HCEC 1CT (cell line): Measurements from ENCODE around the gene FOXM1.

Experiments used
- DNase-seq: peaks from one replicate; pipeline ENCODE4 v3.0.0-alpha.2; 2017

FOXM1 gene, protein sequence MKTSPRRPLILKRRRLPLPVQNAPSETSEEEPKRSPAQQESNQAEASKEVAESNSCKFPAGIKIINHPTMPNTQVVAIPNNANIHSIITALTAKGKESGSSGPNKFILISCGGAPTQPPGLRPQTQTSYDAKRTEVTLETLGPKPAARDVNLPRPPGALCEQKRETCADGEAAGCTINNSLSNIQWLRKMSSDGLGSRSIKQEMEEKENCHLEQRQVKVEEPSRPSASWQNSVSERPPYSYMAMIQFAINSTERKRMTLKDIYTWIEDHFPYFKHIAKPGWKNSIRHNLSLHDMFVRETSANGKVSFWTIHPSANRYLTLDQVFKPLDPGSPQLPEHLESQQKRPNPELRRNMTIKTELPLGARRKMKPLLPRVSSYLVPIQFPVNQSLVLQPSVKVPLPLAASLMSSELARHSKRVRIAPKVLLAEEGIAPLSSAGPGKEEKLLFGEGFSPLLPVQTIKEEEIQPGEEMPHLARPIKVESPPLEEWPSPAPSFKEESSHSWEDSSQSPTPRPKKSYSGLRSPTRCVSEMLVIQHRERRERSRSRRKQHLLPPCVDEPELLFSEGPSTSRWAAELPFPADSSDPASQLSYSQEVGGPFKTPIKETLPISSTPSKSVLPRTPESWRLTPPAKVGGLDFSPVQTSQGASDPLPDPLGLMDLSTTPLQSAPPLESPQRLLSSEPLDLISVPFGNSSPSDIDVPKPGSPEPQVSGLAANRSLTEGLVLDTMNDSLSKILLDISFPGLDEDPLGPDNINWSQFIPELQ

DNA sequence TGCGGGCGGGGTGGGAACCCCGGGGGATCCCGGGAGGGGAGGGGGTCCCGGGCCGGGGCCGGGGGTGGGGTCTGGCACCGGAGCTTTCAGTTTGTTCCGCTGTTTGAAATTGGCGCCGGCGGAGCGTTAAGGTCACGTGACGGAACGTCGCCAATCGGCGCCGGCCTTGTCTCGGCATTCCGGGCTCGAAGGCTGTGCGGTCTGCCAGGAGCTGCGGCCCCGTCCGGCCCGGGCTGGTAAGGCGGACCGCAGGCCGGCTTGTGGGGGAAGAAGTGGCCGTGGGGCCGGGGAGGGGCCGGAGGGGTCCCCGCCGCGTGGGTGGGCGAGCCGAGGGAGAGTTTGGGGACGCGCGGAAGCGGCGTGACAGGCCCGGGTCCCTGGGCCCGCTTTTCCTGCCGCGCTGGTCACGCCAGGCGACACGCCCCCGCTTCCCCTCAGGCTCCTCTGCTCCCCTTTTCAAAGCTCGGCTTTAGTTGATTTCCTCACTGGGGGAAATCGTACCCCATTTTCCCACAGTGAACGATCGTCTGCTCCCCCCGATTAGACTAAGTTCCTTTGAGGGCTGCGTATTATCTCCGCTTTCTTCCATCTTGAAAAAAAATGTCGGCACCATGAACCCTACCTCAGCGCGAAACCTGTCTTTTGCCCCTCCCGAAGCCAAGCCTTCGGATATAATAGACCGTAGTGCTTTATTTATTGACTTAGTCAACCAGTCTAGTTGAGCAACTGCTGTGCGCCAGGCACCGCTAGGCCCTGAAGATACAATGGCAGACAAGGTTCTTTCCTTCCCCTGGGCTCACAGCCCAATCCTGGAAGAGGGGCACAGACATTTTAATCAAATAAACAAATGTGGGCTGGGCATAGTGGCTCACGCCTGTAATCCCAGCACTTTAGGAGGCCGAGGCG, at the start of gene FOXM1, which contains the start of gene RHNO1:
Gene FOXM1, minus strand, starts transcription at position 128 of the 906 bp plus-strand sequence. CDS start 2,696 bp downstream, outside the sequence.
Gene RHNO1, plus strand, starts transcription at position 177 of the 906 bp plus-strand sequence. CDS start 8,144 bp downstream, outside the sequence.
- peak; percentile 89 for DNase-seq

DNA sequence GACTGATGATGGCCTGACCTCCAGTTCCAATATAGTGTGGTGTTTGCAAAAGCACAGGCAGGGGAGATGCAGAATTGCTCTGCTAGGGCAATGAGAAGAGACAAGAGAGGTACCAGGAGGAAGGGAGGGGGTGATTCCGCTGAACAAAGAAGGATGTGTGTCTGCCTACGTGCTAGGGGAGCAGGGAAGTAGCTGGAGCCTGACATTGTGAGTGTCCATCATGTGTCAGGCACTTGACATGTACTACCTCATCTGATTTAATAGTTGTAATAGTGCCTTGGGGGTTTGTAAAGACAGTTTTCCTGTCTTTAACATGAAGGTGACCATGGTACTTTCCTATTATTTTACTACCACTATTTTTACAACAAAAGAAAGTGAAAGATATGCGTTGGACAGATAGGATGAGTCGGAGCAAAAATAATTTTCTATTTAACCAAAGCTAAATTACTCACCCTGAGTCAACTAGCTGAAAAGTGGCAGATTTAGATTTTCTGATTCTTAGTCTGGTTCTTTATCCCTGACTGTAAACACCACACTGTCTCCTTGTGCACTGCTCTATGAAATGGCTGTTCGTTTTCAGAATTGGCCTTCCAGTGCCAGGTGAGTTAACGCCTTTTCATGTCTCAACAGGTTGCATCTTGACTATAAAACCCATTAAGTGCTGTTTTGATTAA, 48.5 kb upstream of the FOXM1 start:
- peak; percentile 13 for DNase-seq

DNA sequence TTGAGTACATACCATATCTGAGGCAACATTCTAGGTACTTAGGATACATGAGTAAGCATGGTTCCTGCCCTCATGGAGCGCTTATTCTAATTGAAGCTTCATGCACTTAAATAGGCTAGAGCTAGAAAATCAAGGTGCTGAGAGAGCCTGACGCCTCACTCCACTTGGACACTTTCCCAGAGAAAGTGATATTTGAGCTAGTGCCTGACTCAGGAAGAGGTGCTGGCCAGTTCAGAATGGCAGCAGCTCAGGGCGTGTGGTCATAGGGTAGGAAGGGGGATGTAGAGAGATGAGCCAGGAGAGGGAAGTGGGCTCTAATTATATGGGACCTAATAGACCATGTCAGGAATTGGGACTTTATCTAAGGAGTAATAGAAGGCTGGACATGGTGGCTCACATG, 47.0 kb upstream of the FOXM1 start:
- DNase-seq = peak; percentile 39

DNA sequence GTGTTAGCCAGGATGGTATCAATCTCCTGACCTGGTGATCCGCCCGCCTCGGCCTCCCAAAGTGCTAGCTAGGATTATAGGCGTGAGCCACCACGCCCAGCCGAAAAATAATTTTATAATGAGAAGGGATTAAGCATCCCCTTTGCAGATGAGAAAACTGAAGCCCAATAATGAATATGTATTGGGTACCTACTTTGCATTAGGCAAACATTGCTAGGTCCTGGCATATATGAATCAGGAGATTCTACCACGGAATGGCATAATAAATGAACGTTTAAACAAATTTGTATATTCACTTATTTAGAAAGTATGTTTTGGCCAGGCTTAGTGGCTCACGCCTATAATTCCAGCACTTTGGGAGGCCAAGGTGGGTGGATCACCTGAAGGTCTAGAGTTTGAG, 46.1 kb upstream of the FOXM1 start:
- no peak for DNase-seq

DNA sequence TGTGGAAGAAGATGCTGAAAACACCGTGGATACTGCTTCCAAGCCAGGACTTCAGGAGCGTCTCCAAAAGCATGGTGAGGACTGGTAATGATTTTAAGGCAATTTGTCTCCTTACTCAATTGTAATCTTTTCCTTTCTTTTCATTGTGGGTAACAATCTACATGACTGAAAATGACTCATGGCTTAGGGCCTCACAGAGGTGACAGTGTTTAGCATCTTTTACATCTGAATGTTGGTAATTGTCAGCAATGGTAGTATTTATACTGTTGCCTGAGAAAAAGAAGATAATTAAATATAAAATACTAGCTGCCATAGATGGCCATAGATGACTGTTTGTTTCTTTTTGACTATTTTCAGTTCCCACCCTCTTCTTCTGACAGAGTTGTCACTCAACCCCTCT, 45.4 kb upstream of the FOXM1 start:
- DNase-seq = peak; percentile 23

DNA sequence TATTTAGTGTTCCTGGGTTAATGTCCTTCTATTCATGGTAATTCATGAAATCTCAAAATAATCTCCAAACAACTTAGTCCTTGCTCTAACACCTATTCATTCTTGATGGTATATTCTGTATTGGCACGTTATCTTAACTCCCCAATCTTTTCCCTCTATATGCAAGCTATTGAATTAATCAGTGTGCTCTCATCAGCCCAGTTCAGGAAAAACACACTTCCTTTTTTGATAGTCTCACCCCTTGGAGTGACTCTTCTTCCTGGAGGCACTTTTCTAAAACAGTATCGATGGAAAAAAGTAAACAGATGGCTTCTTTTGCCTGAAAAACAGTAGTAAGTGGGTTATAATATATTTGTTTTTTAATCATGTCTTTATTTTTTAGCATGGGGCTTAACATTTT, 42.3 kb upstream of the FOXM1 start:
- no peak for DNase-seq

DNA sequence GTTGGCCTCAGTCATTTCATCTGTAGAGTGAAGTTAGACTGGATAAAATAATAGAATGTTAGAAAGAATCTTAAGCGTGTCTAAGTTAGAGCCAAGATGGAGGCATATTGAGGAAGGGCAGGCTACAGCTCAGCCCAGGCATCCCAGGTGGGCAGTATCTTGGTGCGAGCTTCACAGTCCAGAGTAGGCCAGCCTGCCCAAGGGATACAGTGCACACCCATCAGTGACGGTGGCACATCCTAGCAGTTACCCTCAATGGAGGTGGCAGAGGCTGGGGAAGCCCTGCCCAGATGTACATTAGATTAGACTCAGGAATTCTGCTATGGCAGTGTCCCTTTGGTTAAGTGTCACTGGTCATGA, 35.2 kb upstream of the FOXM1 start:
- no peak for DNase-seq

DNA sequence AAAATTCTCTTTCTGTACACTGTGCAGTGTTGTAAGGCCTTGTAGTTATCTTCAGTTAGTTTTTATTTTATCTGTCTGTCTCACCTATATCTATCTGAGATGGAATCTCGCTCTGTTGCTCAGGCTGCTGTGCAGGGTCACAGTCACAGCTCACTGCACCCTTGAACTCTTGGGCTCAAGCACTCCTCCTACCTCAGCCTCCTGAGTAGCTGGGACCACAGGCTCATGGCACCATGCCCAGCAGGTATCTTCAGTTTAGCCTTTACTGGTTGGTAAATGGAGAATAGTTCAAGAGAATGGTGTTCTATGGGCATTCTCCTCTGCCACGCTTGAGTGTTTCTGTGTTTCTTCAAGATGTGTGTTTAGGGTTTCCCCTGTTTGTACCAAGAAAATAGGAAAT, 27.3 kb upstream of the FOXM1 start:
- no peak for DNase-seq

DNA sequence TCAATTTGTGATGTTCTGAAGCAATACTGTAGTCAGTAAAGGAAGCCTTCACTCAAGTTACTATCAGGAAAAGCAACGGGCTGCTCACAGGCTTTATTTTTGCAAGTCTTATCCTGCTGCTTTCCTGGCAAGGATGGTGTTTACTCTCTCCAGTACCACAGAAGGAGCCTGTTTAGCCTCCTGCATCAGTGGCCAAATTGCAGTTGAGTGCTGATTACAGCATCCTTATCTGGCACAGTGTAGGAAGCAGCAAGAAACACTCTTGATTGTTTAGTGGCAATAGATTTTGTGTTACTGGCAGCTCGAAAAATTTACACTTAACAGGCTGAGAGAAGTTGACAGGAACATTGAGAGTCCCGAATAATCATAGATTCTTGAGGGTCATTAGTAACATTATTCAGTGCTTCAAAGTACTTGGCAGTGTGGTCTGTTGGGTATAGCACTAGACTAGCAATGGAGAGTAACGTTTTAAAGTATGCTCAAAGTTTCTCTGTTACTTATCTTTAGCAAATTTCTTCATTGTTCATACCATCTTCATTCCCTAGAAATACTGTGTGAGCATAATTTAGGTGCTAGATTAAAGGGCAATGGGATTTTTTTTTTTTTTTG, 25.4 kb upstream of the FOXM1 start:
- no peak for DNase-seq

DNA sequence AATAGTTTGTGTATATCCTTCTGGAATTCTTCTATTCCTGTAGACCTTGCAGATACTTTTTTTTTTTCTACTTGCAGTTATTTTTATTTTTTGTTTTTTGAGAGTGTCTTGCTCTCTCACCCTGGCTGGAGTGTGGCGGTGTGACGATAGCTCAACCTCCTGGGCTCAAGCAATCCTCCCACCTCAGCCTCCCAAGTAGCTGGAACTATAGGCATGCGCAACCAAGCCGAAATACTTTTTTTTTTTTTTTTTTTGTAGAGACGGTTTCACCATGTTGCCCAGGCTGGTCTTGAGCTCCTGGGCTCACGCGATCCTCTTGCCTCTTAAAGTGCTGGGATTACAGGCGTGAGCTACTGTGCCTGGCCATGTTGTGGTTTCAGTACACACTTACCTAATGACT, 23.7 kb upstream of the FOXM1 start:
- DNase-seq = no peak

DNA sequence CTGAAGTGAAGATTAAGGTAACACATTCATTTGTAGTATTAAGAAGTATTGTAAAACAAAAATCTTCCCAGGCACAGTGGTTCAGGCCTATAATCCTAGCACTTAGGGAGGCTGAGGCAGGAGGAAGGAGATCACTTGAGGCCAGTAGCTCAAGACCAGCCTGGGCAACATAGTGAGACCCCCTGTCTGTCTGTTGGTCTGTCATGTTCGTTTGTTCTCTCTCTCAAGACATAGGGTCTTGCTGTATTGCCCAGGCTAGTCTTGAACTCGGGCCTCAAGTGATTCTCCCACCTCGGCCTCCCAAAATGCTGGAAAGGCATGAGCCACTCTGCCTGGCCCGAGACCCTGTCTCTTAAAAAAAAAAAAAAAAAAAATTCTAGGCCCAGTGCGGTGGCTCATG, 20.4 kb upstream of the FOXM1 start:
- no peak for DNase-seq

DNA sequence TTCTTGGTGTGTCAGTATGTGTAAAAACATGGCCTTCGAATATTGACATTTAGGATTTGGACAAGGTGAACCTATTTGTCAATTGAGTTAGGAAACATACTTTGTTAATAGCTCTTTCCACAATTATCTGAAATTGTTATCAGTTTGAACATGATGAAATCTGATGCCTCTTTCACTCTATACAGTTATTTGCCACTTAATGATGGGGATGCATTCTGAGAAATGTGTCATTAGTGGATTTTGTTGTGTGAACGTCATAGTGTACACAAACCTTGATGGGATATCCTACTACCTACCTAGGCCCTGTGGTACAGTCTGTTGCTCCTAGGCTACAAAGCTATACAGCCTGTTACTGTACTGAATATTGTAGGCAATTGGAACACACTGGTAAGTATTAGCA, 18.5 kb upstream of the FOXM1 start:
- no peak for DNase-seq

DNA sequence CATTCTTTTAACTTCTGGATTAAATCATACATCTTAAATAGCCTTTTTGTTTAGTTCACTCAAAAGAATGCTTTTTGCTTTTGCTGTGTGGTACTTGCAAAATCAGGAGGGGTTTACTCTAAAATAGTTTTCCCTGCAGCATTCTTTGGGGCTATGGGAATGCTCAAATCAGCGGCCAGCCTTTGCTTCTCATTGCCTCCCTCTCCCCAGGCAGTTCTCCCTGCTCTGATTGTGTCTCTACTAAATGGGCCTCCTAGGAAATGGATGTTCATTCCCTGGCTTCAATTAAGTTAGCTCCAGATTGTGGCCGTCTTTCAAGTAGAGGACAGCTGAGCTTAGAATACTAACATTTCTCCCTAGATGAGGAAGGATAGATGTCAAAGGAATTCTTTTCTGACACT, 18.1 kb upstream of the FOXM1 start:
- no peak for DNase-seq

DNA sequence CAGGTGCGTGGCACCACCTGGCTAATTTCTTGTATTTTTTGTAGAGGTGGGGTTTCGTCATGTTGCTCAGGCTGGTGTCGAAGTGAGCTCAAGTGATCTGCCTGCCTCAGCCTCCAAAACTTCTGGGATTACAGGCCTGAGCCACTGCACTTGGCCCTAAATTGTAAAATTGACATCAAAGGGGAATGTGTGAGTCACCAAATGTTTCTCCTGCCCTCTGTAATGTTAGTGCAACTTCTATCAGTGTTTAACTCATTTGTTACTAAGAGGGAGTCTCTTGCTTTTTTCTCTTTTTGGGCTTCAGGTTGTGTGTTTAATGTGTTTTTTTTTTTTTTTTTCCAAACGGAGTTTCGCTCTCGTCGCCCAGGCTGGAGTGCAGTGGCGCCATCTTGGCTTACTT, 16.0 kb upstream of the FOXM1 start:
- peak; percentile 90 for DNase-seq

DNA sequence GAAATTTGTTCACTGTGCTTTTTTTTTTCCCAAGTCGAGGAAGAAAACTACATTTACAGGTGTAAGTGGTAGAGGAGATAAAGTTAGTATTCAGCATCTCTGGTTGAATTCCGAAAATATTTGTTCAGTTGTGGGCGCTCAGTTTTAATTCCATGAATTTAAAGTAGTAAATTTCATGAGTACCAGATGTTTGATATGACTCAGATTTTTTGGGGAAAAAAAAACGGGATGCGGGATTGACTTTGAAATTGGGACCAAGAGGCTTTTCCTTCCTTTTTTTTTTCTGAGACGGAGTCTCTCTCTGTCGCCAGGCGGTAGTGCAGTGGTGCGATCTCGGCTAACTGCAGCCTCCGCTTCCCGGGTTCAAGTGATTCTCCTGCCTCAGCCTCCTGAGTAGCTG, 15.3 kb upstream of the FOXM1 start:
- peak; percentile 18 for DNase-seq

DNA sequence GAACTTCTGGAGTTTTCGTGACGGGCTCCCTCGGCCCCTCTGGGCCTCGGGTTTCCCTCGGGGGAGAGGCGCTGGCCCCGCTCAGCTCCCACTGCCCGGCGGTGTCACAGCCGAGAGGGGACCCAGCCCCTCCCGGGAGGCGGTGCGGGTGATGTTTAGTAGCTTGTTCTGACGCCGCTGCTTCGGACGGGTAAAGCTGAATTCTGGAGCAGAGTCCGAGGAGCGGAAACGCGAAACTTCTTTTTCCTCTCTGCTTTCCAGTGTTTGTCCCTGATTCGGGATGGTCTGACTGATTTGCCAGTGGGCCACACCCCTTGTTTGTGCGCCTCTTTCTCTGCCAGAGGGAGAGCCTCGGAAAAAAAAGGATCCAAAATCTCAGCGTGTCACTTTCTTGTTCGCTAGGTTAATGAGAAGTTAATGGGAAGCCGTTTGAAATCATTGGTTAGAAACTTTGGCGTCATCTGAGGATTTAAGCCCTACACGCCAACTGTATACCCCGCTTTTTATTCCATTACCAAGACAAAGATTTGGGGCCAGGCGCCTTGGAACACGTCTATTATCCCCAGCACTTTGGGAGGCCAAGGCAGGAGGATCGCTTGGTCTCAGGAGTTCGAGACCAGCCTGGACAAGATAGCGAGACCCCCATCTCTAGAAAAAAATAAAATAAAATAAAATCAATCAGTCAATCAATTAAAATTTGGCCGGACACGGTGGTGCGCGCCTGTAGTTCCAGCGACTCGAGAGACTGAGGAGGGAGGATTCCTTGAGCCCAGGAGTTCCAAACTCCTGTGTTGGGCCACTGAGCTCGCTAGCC, 14.5 kb upstream of the FOXM1 start:
- DNase-seq = peak; percentile 74

DNA sequence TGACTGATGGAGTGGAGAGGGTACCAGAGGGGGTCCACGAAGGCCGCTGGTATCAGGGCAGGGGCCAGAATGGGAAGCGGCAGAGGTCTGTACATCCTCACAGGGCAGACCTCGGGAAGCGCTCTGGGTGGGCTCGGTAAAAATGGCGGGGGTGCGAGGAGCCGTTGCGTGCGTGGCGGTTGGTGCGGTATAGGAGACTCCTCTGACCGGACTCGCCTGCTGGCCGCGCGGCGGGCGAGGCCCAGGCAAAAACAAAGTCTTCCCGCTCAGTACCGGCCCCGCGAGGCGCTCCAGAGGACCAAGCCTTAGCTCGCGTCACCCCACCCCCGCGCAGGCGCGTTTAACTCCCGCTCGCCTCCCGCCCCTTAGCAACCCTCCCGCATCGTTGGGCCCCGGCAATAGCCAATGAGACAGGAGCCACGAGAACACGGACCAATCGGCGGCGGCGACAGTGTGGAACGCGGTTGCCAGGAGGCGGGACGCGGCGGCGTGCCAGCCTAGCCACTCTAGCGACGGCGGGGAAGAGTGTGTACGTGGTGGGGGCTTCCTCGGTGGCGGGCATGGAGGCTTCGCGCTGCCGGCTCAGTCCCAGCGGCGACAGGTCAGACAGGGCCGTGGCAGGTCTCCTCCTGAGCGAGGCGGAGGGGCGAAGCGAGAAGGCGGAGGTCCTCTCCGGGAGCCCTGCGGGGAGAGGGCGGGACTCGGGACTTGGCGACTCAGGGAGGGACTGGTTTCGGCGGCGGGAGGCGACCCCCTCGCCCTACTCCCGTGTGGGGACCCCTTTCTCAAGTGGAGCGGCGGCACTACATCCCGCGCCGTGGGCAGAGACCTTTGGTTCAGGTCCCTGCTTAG, 13.6 kb upstream of the FOXM1 start, which contains the start of gene TULP3:
Gene TULP3, plus strand, starts transcription at position 504 of the 852 bp plus-strand sequence. Its CDS starts 57 bp downstream, at position 561.
- DNase-seq = peak; percentile 96

DNA sequence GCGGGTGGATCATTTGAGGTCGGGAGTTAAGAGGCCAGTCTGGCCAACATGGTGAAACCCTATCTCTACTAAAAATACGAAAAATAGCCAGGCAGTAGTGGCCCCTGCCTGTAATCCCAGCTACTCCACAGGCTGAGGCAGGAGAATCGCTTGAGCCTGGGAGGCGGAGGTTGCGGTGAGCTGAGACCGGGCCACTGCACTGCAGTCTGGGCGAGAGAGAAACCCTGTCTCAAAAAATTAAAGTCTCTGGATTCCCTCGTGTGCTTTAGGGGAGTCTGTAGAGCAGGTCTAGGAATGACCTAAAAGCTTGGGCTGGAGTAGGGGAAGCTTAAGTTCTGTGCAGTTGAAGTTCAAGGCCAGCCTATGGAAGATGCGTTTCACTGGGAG, 13.0 kb upstream of the FOXM1 start:
- DNase-seq = no peak

DNA sequence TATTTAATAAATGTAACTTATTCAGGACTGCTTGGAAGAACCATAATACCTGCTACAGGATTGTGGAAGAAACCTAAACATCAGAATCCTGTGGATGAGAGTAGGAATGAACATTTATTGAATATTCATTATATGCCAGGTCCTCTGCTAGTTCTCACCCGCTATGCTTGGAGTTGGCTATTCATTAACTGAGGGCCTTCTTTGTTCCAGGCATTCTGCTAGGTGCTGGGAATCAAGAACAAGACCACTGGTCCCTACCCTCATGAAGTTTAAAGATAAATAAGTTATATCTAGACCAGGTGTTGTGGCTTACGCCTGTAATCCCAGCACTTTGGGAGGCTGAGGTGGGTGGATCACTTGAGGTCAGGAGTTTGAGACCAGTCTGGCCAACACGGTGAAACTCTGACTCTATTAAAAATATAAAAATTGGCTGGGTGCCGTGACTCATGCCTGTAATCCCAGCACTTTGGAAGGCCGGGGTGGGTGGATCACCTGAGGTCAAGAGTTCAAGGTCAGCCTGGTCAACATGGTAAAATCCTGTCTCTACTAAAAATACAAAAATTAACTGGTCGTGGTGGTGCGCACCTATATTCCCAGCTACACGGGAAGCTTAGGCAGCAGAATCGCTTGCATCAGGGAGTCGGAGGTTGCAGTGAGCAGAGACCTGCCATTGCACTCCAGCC, 9.9 kb upstream of the FOXM1 start:
- no peak for DNase-seq

DNA sequence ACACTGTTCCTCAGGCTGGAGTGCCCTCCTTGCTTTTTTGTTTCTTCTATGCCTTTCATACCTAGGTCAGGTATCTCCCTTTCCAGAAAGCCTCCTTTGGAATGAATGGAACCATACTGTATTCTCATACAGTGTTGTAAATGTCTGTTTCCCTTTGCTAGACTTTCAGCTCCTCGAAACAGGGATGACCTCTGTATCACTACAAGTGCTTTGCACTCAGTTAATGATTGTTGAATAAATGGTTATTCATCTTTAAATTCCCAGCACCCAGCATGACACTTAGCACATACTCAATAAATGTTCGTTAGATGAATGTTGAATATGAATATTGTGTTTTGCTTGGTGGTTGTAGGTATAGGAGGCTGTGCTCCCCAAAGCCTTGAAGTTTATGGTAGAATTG, 7.8 kb upstream of the FOXM1 start:
- no peak for DNase-seq
